B cell (primary cell): ENCODE data around the gene DCDC1. TPM values are rescaled to one million over a fixed set of nuclear protein-coding genes. Genes with fewer than 3 reads are reported as not detected.

Experiments used
- ATAC-seq: fragments of 200-7000 bp; cut with Tn5 transposase; one replicate; pipeline ENCODE4 v1.10.0; 2021; ENCODE audit warnings: low read depth, mild to moderate bottlenecking, moderate number of reproducible peaks, moderate library complexity
- CTCF ChIA-PET: fragments of 350-600 bp; sonication (Branson Sonifier 250); formaldehyde crosslinking; loops from one replicate; lab custom pipeline; 2021; ENCODE audit warnings: antibody characterized with exemption, inconsistent platforms; lab: Charles Lee
- POLR2A ChIA-PET: fragments of 350-600 bp; sonication (Branson Sonifier 250); formaldehyde crosslinking; loops from one replicate; lab custom pipeline; 2021; ENCODE audit warnings: antibody characterized with exemption; lab: Charles Lee
- DNase-seq: peaks from one replicate; pipeline ENCODE4 v3.0.0; 2013
- H2AFZ ChIP-seq: 2 replicates; pipeline ENCODE4 v1.6.1; 2012; ENCODE audit warnings: mild to moderate bottlenecking, low read depth, low read length; ENCODE audit not compliant: insufficient read depth, poor library complexity, severe bottlenecking
- H3K27ac ChIP-seq, 2 donors: 1 replicate in 1 of 2; 2 replicates in 1 of 2; pipeline ENCODE4 v1.5.1; 2012 to 2013; ENCODE audit warnings: low read length in 2 of 2, mild to moderate bottlenecking in 2 of 2, moderate library complexity in 1 of 2
- H3K27me3 ChIP-seq, 4 experiments: fragments of 200-600 bp in 1 of 4; sonication (generic) in 1 of 4; replicated peaks in 1 of 4; 1 replicate in 2 of 4; 2 replicates in 2 of 4; pipeline versions ENCODE4 v1.6.1 to v1.7.0; 2013 to 2016; ENCODE audit warnings: low read length in 3 of 4, mild to moderate bottlenecking in 2 of 4, mixed read lengths in 1 of 4, moderate library complexity in 1 of 4; ENCODE audit not compliant: insufficient read depth in 4 of 4, control insufficient read depth in 3 of 4; ENCODE audit errors: control extremely low read depth in 1 of 4
- H3K36me3 ChIP-seq, 2 experiments: replicated peaks in 1 of 2; 1 replicate in 1 of 2; 2 replicates in 1 of 2; pipeline versions ENCODE4 v1.6.1 to v1.7.1; 2013; ENCODE audit warnings: low read length in 1 of 2; ENCODE audit not compliant: insufficient read depth in 2 of 2, control insufficient read depth in 1 of 2; ENCODE audit errors: control extremely low read depth in 1 of 2, extremely low read depth in 1 of 2
- H3K4me1 ChIP-seq, 2 donors: fragments of 200-600 bp in 1 of 2; sonication (generic) in 1 of 2; 1 replicate in 1 of 2; 2 replicates in 1 of 2; pipeline versions ENCODE4 v1.5.1 to v1.6.1; 2013 to 2017; ENCODE audit warnings: low read length in 2 of 2; ENCODE audit not compliant: control insufficient read depth in 2 of 2, insufficient read depth in 2 of 2
- H3K4me2 ChIP-seq: replicated peaks from 2 replicates; pipeline ENCODE3; 2012; ENCODE audit warnings: mild to moderate bottlenecking, low read depth, low read length; ENCODE audit not compliant: poor library complexity, severe bottlenecking
- H3K4me3 ChIP-seq, 5 experiments: fragments of 200-600 bp in 1 of 5; sonication (generic) in 1 of 5; 1 replicate in 3 of 5; 2 replicates in 2 of 5; pipeline versions ENCODE4 v1.5.1 to v1.7.0; 2011 to 2016; ENCODE audit warnings: low read length in 4 of 5, mild to moderate bottlenecking in 4 of 5, low read depth in 2 of 5, control low read depth in 1 of 5, moderate library complexity in 1 of 5; ENCODE audit not compliant: insufficient read depth in 1 of 5; ENCODE audit errors: control extremely low read depth in 1 of 5, extremely low read depth in 1 of 5
- H3K79me2 ChIP-seq: fragments of 200-600 bp; sonication (generic); one replicate; pipeline ENCODE4 v1.6.0; 2016; ENCODE audit warnings: low read length; ENCODE audit not compliant: control insufficient read depth, insufficient read depth
- H3K9ac ChIP-seq: fragments of 200-600 bp; sonication (generic); 2 replicates; pipeline ENCODE4 v1.6.1; 2017; ENCODE audit warnings: mild to moderate bottlenecking, low read length, moderate library complexity
- H3K9me3 ChIP-seq, 3 donors: one replicate each; pipeline versions ENCODE4 v1.6.1 to v1.7.1; 2013; ENCODE audit warnings: low read length in 2 of 3; ENCODE audit not compliant: control insufficient read depth in 2 of 3, insufficient read depth in 1 of 3; ENCODE audit errors: control extremely low read depth in 1 of 3
- H4K20me1 ChIP-seq: 2 replicates; pipeline ENCODE4 v1.6.0; 2012; ENCODE audit warnings: mild to moderate bottlenecking, low read length; ENCODE audit not compliant: insufficient read depth, control insufficient read depth, poor library complexity, severe bottlenecking
- H3K27ac Mint-ChIP-seq: one replicate; pipeline ENCODE4 v1.8.0; 2021; ENCODE audit warnings: mixed read lengths
- H3K27me3 Mint-ChIP-seq: one replicate; pipeline ENCODE4 v1.8.0; 2021; ENCODE audit warnings: mixed read lengths
- H3K4me1 Mint-ChIP-seq: one replicate; pipeline ENCODE4 v1.8.0; 2021; ENCODE audit warnings: mixed read lengths
- H3K4me3 Mint-ChIP-seq: one replicate; pipeline ENCODE4 v1.8.0; 2021; ENCODE audit warnings: mixed read lengths
- H3K9me3 Mint-ChIP-seq: one replicate; pipeline ENCODE4 v1.8.0; 2022; ENCODE audit warnings: mixed read lengths; ENCODE audit not compliant: insufficient read depth
- EZH2 ChIP-seq: IDR thresholded peaks from 2 replicates; pipeline ENCODE4 v1.6.1; 2012; ENCODE audit warnings: borderline replicate concordance, low read depth, mild to moderate bottlenecking, moderate library complexity, low read length; ENCODE audit not compliant: insufficient read depth, poor library complexity, severe bottlenecking
- WGBS: methylation state at CpG from one replicate; pipeline ENCODE4 v1.1.5; 2013; ENCODE audit warnings: missing lambda C conversion rate; ENCODE audit not compliant: insufficient coverage; 5-methylcytosine and 5-hydroxymethylcytosine counted together
- intact Hi-C: fragments of 100-400 bp; cut with micrococcal nuclease; formaldehyde crosslinking; loops from one replicate; pipeline ENCODE4 v1.10.0; 2022
- polyA plus RNA-seq: library from polyadenylated mRNA; depleted of rRNA; stranded (reverse); fragments of >200 nt; gene quantifications from 2 replicates; pipeline ENCODE4 v1.2.3, GENCODE V29; 2012
- total RNA-seq, 2 donors: library from RNA; stranded (reverse); fragments of 120-200 nt in 1 of 2; gene quantifications; 1 replicate in 1 of 2; 2 replicates in 1 of 2; pipeline versions ENCODE4 v1.2.3 to v1.2.4, GENCODE V29; 2013 to 2022
- TF ChIP-seq, protein P1 (sequence below): fragments of 200-600 bp; IDR thresholded peaks from one replicate; pipeline ENCODE4 v1.8.0; 2022; ENCODE audit warnings: antibody characterized with exemption, mild to moderate bottlenecking

Gene DCDC1
- total and polyA plus RNA-seq, 2 donors (not counting 1 experiment from before 2014, with no cell fraction given) = not detected

DNA sequence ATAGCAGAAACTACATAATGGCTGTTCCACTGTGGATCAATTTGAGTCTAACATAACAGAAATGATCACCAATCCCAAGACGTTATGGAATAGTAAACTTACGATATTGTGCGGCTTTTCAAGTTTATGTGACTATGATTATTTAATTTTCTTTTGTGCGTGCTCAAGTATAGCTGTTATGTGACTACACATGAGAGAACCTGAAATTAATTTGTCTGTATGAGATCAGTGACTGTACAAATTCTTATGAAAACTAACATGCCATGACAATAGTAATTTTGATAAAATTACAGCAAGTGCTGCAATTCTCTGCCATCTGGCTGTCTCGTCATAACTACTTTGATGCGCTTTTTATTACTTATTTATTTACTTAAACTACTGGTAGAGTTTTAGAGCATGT lies 343.2 kb downstream of the DCDC1 start:
- H3K9me3 Mint-ChIP-seq = no peaks in the 10 kb centered on the region
- no peaks in the 10 kb centered on the region for H4K20me1 ChIP-seq
- no CpG with 5 or more reads among the region's 6 CpGs for WGBS
- H2AFZ ChIP-seq = no peak overlapping the region
- TF ChIP-seq EZH2 = no peak
- TF ChIP-seq, protein P1, sequence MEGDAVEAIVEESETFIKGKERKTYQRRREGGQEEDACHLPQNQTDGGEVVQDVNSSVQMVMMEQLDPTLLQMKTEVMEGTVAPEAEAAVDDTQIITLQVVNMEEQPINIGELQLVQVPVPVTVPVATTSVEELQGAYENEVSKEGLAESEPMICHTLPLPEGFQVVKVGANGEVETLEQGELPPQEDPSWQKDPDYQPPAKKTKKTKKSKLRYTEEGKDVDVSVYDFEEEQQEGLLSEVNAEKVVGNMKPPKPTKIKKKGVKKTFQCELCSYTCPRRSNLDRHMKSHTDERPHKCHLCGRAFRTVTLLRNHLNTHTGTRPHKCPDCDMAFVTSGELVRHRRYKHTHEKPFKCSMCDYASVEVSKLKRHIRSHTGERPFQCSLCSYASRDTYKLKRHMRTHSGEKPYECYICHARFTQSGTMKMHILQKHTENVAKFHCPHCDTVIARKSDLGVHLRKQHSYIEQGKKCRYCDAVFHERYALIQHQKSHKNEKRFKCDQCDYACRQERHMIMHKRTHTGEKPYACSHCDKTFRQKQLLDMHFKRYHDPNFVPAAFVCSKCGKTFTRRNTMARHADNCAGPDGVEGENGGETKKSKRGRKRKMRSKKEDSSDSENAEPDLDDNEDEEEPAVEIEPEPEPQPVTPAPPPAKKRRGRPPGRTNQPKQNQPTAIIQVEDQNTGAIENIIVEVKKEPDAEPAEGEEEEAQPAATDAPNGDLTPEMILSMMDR = no peak
- no peak overlapping the region for H3K4me2 ChIP-seq
- H3K79me2 ChIP-seq = no peaks in the 10 kb centered on the region
- no peak for DNase-seq
- no peaks in the 10 kb centered on the region for H3K4me1 Mint-ChIP-seq
- no peak overlapping the region for H3K27ac Mint-ChIP-seq
- H3K9me3 ChIP-seq = no peaks in the 10 kb centered on the region
- H3K9ac ChIP-seq = no peak overlapping the region
- no peak overlapping the region for H3K27ac ChIP-seq
- no peaks in the 10 kb centered on the region for H3K27me3 Mint-ChIP-seq
- CTCF ChIA-PET = no interaction called here
- intact Hi-C loops = no loop called here
- no peak overlapping the region for H3K4me3 Mint-ChIP-seq
- ATAC-seq = no peak
- H3K36me3 ChIP-seq = no peaks in the 10 kb centered on the region
- POLR2A ChIA-PET = no interaction called here
- no peaks in the 10 kb centered on the region for H3K4me1 ChIP-seq
- no peaks in the 10 kb centered on the region for H3K27me3 ChIP-seq
- H3K4me3 ChIP-seq = no peak overlapping the region

DNA sequence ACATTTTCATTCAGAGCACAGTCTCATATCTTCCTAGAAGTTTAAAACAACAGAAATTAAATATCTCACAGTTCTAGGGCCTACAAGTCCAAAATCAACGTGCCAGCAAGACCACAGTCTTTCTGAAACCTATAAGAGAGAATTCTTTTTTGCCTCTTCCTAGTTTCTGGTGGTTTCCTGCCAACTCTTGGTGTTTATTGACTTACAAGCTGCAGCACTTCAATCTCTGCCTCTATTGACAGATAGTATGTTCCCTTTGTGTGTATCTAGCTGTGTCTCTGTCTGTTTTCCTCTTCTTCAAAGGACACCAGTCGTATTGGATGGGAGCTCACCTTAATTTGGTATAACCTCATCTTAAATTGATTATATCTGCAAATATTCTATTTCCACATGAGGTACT lies 347.5 kb downstream of the DCDC1 start:
- Histone ChIP-seq H4K20me1 (no peaks in the 10 kb centered on the region), H3K79me2 (no peaks in the 10 kb centered on the region), H3K9me3 (no peaks in the 10 kb centered on the region), H2AFZ (no peak overlapping the region), H3K4me3 (no peak overlapping the region), H3K27me3 (no peaks in the 10 kb centered on the region), H3K36me3 (no peaks in the 10 kb centered on the region), H3K4me2 (no peak overlapping the region), H3K27ac (no peak overlapping the region), H3K9ac (no peak overlapping the region), H3K4me1 (no peaks in the 10 kb centered on the region)
- ChIA-PET POLR2A (no interaction called here), CTCF (no interaction called here)
- no peak for DNase-seq
- 33% methylated on average over 1 of the region's 2 CpGs for WGBS
- no peak overlapping the region for H3K27ac Mint-ChIP-seq
- ATAC-seq = no peak
- H3K9me3 Mint-ChIP-seq = no peaks in the 10 kb centered on the region
- H3K27me3 Mint-ChIP-seq = no peaks in the 10 kb centered on the region
- H3K4me1 Mint-ChIP-seq = no peaks in the 10 kb centered on the region
- no peak overlapping the region for H3K4me3 Mint-ChIP-seq
- intact Hi-C loops = no loop called here
- no peak for TF ChIP-seq EZH2
- TF ChIP-seq, protein P1 = no peak
